Measurements from ENCODE around the gene POLN. TPM values are rescaled to one million over a fixed set of nuclear protein-coding genes. Genes with fewer than 3 reads are reported as not detected.
"Not testable (repeated sequence)": the region's sequence is repeated elsewhere in the genome, so short reads cannot be mapped to it uniquely, and the experiment has no call there.

The POLN gene
- total RNA-seq, 2 donors from 2014 or later: 3.8 to 15.2 TPM

DNA sequence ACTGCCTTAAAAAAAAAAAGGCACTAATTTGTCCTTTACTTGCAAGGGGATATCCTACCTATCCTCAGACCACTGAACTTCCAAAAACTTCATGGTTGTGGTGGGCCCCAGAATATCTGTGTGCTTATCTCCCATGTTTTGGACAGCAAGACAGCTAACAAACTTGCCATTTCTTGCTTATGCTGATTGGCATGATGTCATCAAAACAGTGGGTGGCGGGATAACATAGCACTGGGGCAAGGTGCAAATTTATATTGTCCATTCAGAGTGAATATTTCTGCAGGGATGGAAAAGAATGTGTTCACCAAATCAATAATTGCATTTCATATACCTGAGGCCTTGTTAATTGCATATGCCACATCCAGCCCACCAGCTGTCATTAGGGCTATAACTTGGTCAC, 23.5 kb downstream of the POLN start:
- no peak for TF ChIP-seq CTCF (IDR thresholded peaks at IDR 0.05)
- TF ChIP-seq POLR2AphosphoS5 (IDR thresholded peaks at IDR 0.05): no peak
- no peak for TF ChIP-seq POLR2A (IDR thresholded peaks at IDR 0.05)
- Histone ChIP-seq H3K27me3 (replicated peaks; ENCODE audit: insufficient read depth) (no peaks in the 10 kb centered on the region), H3K36me3 (no peaks in the 10 kb centered on the region), H3K27ac (no peak overlapping the region), H3K9me3 (no peaks in the 10 kb centered on the region), H3K4me1 (replicated peaks) (no peaks in the 10 kb centered on the region), H3K4me3 (no peak overlapping the region)
- 91% methylated on average over 1 of the region's 1 CpG for WGBS
- no peak for DNase-seq (ENCODE audit: low spot score)
- intact Hi-C loops (cut with DNase I): loop anchor here (5.0 kb wide), 1 partner anchor 134 kb away; no protein-coding TSS in a partner anchor

- Histone ChIP-seq H3K4me1 (replicated peaks) (no peaks in the 10 kb centered on the region), H3K27ac (no peak overlapping the region), H3K9me3 (no peaks in the 10 kb centered on the region), H3K36me3 (no peaks in the 10 kb centered on the region), H3K27me3 (replicated peaks; ENCODE audit: insufficient read depth) (no peaks in the 10 kb centered on the region), H3K4me3 (no peak overlapping the region)
- TF ChIP-seq POLR2A (IDR thresholded peaks at IDR 0.05) (no peak), POLR2AphosphoS5 (IDR thresholded peaks at IDR 0.05) (no peak)
- WGBS: 40% methylated on average over 3 of the region's 3 CpGs
- DNase-seq (ENCODE audit: low spot score): no peak
- intact Hi-C loops (cut with DNase I): loop anchor here (5.0 kb wide), 1 partner anchor 135 kb away; no protein-coding TSS in a partner anchor
These were observed 24.2 kb downstream of the POLN start for GRCh38 chr4:2217726-2218125.

DNA sequence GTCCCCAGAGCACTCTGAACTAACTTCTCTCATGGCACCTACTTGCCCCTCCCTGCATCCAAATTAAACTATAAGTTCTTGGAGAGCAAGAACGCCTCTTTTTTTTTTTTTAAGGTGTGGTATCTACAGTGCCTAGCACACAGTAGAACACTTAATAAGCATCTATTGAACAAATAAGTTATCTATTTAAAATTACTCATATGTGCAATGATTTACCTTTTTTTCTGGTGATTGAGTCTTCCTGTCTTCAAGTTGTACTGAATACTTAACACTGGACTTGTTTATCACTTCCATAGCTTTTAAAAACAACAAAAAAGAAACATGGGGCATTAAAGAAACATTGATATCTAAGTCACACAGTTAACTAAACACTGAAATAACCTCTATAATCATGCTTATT, 29.1 kb downstream of the POLN start:
- no peak for TF ChIP-seq CTCF (IDR thresholded peaks at IDR 0.05)
- TF ChIP-seq POLR2AphosphoS5 (IDR thresholded peaks at IDR 0.05): no peak
- TF ChIP-seq POLR2A (IDR thresholded peaks at IDR 0.05): no peak
- no peak for DNase-seq (ENCODE audit: low spot score)
- H3K27ac ChIP-seq: no peak overlapping the region
- H3K27me3 ChIP-seq (replicated peaks; ENCODE audit: insufficient read depth): no peaks in the 10 kb centered on the region
- no peaks in the 10 kb centered on the region for H3K9me3 ChIP-seq
- H3K4me1 ChIP-seq (replicated peaks): no peaks in the 10 kb centered on the region
- intact Hi-C loops (cut with DNase I): no loop called here
- H3K36me3 ChIP-seq: no peaks in the 10 kb centered on the region
- no peak overlapping the region for H3K4me3 ChIP-seq
- WGBS: 71% methylated on average over 1 of the region's 1 CpG

DNA sequence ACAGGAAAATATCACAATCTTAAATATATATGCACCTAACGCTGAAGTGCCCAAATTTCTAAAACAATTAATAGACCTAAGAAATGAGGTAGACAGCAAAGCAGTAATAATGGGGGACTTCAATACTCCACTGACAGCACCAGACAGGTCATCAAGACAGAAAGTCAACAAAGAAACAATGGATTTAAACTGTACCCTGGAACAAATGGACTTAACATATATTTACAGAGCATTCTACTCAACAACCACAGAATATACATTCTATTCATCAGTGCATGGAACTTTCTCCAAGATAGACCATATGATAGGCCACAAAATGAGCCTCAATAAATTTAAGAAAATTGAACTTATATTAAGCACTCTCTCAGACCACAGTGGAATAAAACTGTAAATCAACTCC, 39.1 kb downstream of the POLN start:
- intact Hi-C loops (cut with DNase I); DNase-seq (ENCODE audit: low spot score); H3K4me1 ChIP-seq (replicated peaks); H3K27ac ChIP-seq; H3K36me3 ChIP-seq; H3K27me3 ChIP-seq (replicated peaks; ENCODE audit: insufficient read depth); H3K9me3 ChIP-seq; H3K4me3 ChIP-seq: not testable (repeated sequence)
- WGBS: 83% methylated on average over 1 of the region's 1 CpG

- Histone ChIP-seq H3K9me3 (no peaks in the 10 kb centered on the region), H3K27me3 (replicated peaks; ENCODE audit: insufficient read depth) (no peaks in the 10 kb centered on the region), H3K27ac (no peak overlapping the region), H3K36me3 (no peaks in the 10 kb centered on the region), H3K4me1 (replicated peaks) (no peaks in the 10 kb centered on the region), H3K4me3 (no peak overlapping the region)
- 81% methylated on average over 4 of the region's 4 CpGs for WGBS
- no peak for DNase-seq (ENCODE audit: low spot score)
- TF ChIP-seq POLR2AphosphoS5 (IDR thresholded peaks at IDR 0.05): no peak
- no peak for TF ChIP-seq CTCF (IDR thresholded peaks at IDR 0.05)
- no peak for TF ChIP-seq POLR2A (IDR thresholded peaks at IDR 0.05)
- intact Hi-C loops (cut with DNase I): no loop called here
These were observed 47.4 kb downstream of the POLN start for GRCh38 chr4:2194496-2194895.

DNA sequence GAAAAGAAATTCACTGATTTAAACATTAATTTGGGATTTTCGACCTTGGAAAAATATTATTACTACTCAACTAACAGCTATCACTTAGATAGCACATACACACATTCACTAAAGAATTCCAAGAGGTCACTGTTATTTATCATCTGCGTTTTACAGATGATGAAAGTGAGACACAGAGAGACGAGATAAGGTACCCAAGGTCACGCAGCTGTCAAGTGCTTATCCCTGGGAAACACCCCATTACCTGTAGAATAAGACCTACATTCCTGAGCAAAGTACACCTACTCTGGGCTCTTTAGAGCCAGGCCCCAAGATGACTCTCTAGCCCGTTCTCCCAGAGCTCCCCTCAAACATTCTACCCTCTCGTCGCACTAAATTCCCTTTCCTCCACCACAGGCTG, 48.6 kb downstream of the POLN start:
- no peaks in the 10 kb centered on the region for H3K27me3 ChIP-seq (replicated peaks; ENCODE audit: insufficient read depth)
- H3K27ac ChIP-seq: no peak overlapping the region
- TF ChIP-seq POLR2A (IDR thresholded peaks at IDR 0.05): no peak
- TF ChIP-seq CTCF (IDR thresholded peaks at IDR 0.05): no peak
- TF ChIP-seq POLR2AphosphoS5 (IDR thresholded peaks at IDR 0.05): no peak
- 87% methylated on average over 7 of the region's 7 CpGs for WGBS
- intact Hi-C loops (cut with DNase I): no loop called here
- no peaks in the 10 kb centered on the region for H3K9me3 ChIP-seq
- no peak overlapping the region for H3K4me3 ChIP-seq
- no peaks in the 10 kb centered on the region for H3K4me1 ChIP-seq (replicated peaks)
- H3K36me3 ChIP-seq: no peaks in the 10 kb centered on the region
- no peak for DNase-seq (ENCODE audit: low spot score)
